OCI-LY7 (cell line): Measurements from ENCODE around the gene VEPH1. TPM values are rescaled to one million over a fixed set of nuclear protein-coding genes. Genes with fewer than 3 reads are reported as not detected.

Experiments
- BruUV-seq: library from RNA; stranded (reverse); fragments of 400-500 nt; replicated peaks from 2 replicates; lab custom pipeline; 2021; lab: Mats Ljungman, UMichigan
- CTCF ChIA-PET: fragments of 300-600 bp; sonication (Branson Sonifier 250); formaldehyde crosslinking; loops from one replicate; lab custom pipeline; 2022; ENCODE audit warnings: antibody characterized with exemption; ENCODE audit not compliant: unreplicated experiment; lab: Charles Lee
- POLR2A ChIA-PET: fragments of 300-600 bp; sonication (Branson Sonifier 250); formaldehyde crosslinking; loops from one replicate; lab custom pipeline; 2022; ENCODE audit warnings: antibody characterized with exemption; lab: Charles Lee
- DNase-seq: peaks from one replicate; pipeline ENCODE4 v3.0.0-alpha.2; 2015; ENCODE audit warnings: low spot score
- H2AFZ ChIP-seq: fragments of 200-600 bp; sonication (generic), shearing (Covaris generic); 2 replicates; pipeline ENCODE4 v1.6.1; 2014; ENCODE audit warnings: mild to moderate bottlenecking, antibody characterized with exemption, low read length, moderate library complexity
- H3K27ac ChIP-seq: fragments of 200-600 bp; sonication (generic); 2 replicates; pipeline ENCODE4 v1.5.1; 2014; ENCODE audit warnings: mixed run types, low read depth, mild to moderate bottlenecking, moderate library complexity, low read length, inconsistent platforms; ENCODE audit not compliant: poor library complexity, severe bottlenecking
- H3K36me3 ChIP-seq: fragments of 200-600 bp; sonication (generic); 2 replicates; pipeline ENCODE4 v1.6.1; 2014; ENCODE audit warnings: mild to moderate bottlenecking, antibody characterized with exemption, low read length, moderate library complexity, mixed read lengths; ENCODE audit not compliant: insufficient read depth
- H3K4me1 ChIP-seq: fragments of 200-600 bp; sonication (generic); 2 replicates; pipeline ENCODE4 v1.5.1; 2014; ENCODE audit warnings: mild to moderate bottlenecking, low read length; ENCODE audit not compliant: insufficient read depth, poor library complexity, severe bottlenecking
- H3K4me2 ChIP-seq: fragments of 200-600 bp; sonication (generic); 2 replicates; pipeline ENCODE4 v1.6.1; 2014; ENCODE audit warnings: mild to moderate bottlenecking, low read length
- H3K4me3 ChIP-seq: fragments of 200-600 bp; sonication (generic); 2 replicates; pipeline ENCODE4 v1.5.1; 2014; ENCODE audit warnings: mild to moderate bottlenecking, low read depth, low read length; ENCODE audit not compliant: poor library complexity, severe bottlenecking
- H3K79me2 ChIP-seq: fragments of 200-600 bp; sonication (generic); 2 replicates; pipeline ENCODE4 v1.6.1; 2016; ENCODE audit warnings: low read depth, mild to moderate bottlenecking, low read length, moderate library complexity, mixed read lengths; ENCODE audit not compliant: insufficient read depth
- H3K9me2 ChIP-seq: fragments of 200-600 bp; sonication (generic); 2 replicates; pipeline ENCODE4 v1.6.1; 2016; ENCODE audit warnings: mild to moderate bottlenecking, low read length, mixed read lengths; ENCODE audit not compliant: insufficient read depth
- H3K9me3 ChIP-seq: fragments of 200-600 bp; sonication (generic); 2 replicates; pipeline ENCODE4 v1.6.1; 2014; ENCODE audit warnings: mild to moderate bottlenecking, mixed run types, low read length, mixed read lengths
- H4K20me1 ChIP-seq: fragments of 200-600 bp; sonication (generic); 2 replicates; pipeline ENCODE4 v1.6.1; 2014; ENCODE audit warnings: mild to moderate bottlenecking, antibody characterized with exemption, low read length, moderate library complexity, mixed read lengths; ENCODE audit not compliant: insufficient read depth
- EZH2phosphoT487 ChIP-seq: fragments of 200-600 bp; sonication (generic); IDR thresholded peaks from 2 replicates; pipeline ENCODE4 v1.6.1; 2018; ENCODE audit warnings: low read depth, borderline replicate concordance, mild to moderate bottlenecking, mixed run types, antibody characterized with exemption, low read length, moderate library complexity, mixed read lengths
- intact Hi-C: fragments of 100-400 bp; cut with micrococcal nuclease; formaldehyde crosslinking; loops from one replicate; pipeline ENCODE4 v1.10.0; 2022; ENCODE audit not compliant: unreplicated experiment
- total RNA-seq, 2 experiments: library from RNA; depleted of rRNA in 1 of 2; stranded (reverse); fragments of >200 nt in 1 of 2; shearing (Covaris generic) in 1 of 2; gene quantifications; 2 replicates each; pipeline ENCODE4 v1.2.3, GENCODE V29; 2014 to 2022
- TF ChIP-seq, protein P1 (sequence below): fragments of 200-600 bp; sonication (generic); conservative IDR thresholded peaks from 2 replicates; pipeline ENCODE4 v1.5.1; 2014; ENCODE audit warnings: mild to moderate bottlenecking, antibody characterized with exemption, low read length, moderate library complexity, mixed read lengths

The VEPH1 gene
- total RNA-seq, 2 experiments from 2014 or later, result not detected

DNA sequence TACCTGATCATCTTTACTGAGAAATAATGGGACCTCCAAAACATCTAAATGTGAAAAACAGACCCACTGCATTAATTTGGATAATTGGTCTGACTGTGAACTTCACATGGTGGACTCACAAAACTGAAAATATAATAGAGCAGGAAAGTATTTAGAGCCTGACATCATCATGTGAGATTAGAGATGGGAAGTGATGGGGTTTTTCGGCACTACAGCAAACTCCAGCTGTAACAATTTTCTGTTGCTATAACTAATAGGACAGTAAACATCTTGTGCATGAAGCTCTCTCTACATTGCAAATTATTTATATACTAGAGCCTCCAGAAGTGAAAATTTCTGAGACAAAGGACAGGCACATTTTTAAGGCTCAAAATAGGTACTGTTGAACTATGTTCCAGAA is 32.2 kb downstream of the VEPH1 start:
- Histone ChIP-seq H3K27ac (no peak overlapping the region), H3K36me3 (no peaks in the 10 kb centered on the region), H3K9me3 (no peaks in the 10 kb centered on the region), H3K4me3 (no peak overlapping the region), H2AFZ (no peak overlapping the region), H3K4me2 (no peak overlapping the region), H3K79me2 (no peaks in the 10 kb centered on the region), H3K9me2 (no peaks in the 10 kb centered on the region), H3K4me1 (no peaks in the 10 kb centered on the region), H4K20me1 (no peaks in the 10 kb centered on the region)
- intact Hi-C loops, result no loop called here
- POLR2A ChIA-PET, result no interaction called here
- DNase-seq, result no peak
- CTCF ChIA-PET, result no interaction called here
- no TSS peak for BruUV-seq
- TF ChIP-seq EZH2phosphoT487, result no peak
- TF ChIP-seq, protein P1, sequence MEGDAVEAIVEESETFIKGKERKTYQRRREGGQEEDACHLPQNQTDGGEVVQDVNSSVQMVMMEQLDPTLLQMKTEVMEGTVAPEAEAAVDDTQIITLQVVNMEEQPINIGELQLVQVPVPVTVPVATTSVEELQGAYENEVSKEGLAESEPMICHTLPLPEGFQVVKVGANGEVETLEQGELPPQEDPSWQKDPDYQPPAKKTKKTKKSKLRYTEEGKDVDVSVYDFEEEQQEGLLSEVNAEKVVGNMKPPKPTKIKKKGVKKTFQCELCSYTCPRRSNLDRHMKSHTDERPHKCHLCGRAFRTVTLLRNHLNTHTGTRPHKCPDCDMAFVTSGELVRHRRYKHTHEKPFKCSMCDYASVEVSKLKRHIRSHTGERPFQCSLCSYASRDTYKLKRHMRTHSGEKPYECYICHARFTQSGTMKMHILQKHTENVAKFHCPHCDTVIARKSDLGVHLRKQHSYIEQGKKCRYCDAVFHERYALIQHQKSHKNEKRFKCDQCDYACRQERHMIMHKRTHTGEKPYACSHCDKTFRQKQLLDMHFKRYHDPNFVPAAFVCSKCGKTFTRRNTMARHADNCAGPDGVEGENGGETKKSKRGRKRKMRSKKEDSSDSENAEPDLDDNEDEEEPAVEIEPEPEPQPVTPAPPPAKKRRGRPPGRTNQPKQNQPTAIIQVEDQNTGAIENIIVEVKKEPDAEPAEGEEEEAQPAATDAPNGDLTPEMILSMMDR, result no peak

- Histone ChIP-seq H3K79me2 (no peaks in the 10 kb centered on the region), H3K9me2 (no peaks in the 10 kb centered on the region), H3K4me2 (no peak overlapping the region), H3K36me3 (no peaks in the 10 kb centered on the region), H3K4me3 (no peak overlapping the region), H3K4me1 (no peaks in the 10 kb centered on the region), H3K9me3 (no peaks in the 10 kb centered on the region), H3K27ac (no peak overlapping the region), H4K20me1 (no peaks in the 10 kb centered on the region), H2AFZ (no peak overlapping the region)
- TF ChIP-seq EZH2phosphoT487, result no peak
- TF ChIP-seq, protein P1, result no peak
- DNase-seq, result no peak
- POLR2A ChIA-PET, result no interaction called here
- CTCF ChIA-PET, result no interaction called here
- intact Hi-C loops, result no loop called here
- BruUV-seq, result no TSS peak
These were observed 33.5 kb downstream of the VEPH1 start for GRCh38 chr3:157469561-157470294.

DNA sequence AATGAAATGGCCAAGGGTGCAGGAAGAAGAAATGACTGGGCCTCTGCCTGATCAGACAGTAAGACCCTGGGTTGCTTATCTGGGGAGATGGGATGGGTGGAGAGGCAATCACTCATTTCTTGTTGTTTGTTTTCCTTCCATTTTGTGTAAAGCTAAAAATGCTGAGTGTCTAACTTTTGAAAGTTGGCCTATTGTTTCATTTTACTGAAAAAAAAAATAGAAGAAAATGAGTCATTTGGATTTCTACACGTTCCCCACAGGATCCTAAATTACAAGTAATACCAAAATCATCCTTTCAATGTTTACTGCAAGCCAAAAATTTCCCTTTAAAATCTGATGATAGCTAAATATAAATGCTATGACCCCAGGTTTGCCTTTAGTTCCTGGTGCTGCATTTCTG is 36.0 kb downstream of the VEPH1 start:
- TF ChIP-seq EZH2phosphoT487, result no peak
- TF ChIP-seq, protein P1, result no peak
- H3K4me3 ChIP-seq, result no peak overlapping the region
- intact Hi-C loops, result no loop called here
- no peaks in the 10 kb centered on the region for H3K79me2 ChIP-seq
- CTCF ChIA-PET, result no interaction called here
- H3K4me2 ChIP-seq, result no peak overlapping the region
- DNase-seq, result no peak
- H3K9me3 ChIP-seq, result no peaks in the 10 kb centered on the region
- H4K20me1 ChIP-seq, result no peaks in the 10 kb centered on the region
- POLR2A ChIA-PET, result no interaction called here
- H3K4me1 ChIP-seq, result no peaks in the 10 kb centered on the region
- no peak overlapping the region for H3K27ac ChIP-seq
- H3K36me3 ChIP-seq, result no peaks in the 10 kb centered on the region
- BruUV-seq, result no TSS peak
- H3K9me2 ChIP-seq, result no peaks in the 10 kb centered on the region
- no peak overlapping the region for H2AFZ ChIP-seq
